ENCODE measurements around the gene ZNF385A.

The ZNF385A gene

DNA sequence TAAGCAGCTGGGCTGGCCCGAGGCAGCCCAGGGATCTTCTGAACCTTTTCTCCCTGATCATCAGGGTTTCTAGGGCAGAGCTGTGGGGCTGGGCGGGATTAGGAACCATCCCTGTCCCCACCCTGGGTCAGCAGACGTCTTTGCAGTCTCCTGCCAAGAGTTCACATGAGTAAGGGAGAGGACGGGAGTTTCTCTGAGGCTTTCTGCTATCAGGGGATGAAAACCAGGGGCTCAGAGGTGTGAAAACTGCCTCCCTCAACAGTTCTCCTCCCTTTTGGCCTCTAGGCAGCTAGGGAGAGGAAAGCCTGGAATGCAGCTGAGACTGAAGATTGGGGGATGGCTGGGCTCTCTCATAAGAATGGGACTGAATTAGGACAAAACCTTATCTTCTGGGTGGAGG is 7.9 kb downstream of the ZNF385A start:
- in situ Hi-C loops (cut with HindIII; ENCODE audit: low sequenced_read_pairs): no loop called here

DNA sequence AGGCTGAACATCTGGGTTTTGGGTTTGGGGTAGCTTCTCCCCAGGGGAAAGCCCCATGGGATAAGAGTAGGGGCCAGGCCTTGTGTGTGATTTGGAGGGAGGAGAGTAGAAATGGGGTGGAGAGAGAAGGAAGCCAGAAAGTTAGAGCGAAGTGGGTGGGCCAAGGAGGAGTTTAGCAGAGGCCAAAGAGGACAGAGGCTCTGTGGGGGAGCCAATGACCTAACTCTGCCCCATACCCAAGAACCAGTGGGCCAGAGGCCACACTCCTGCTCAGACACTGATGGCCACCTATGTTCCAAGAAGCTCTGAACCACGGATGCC is 9.3 kb downstream of the ZNF385A start:
- in situ Hi-C loops (cut with HindIII; ENCODE audit: low sequenced_read_pairs): no loop called here

DNA sequence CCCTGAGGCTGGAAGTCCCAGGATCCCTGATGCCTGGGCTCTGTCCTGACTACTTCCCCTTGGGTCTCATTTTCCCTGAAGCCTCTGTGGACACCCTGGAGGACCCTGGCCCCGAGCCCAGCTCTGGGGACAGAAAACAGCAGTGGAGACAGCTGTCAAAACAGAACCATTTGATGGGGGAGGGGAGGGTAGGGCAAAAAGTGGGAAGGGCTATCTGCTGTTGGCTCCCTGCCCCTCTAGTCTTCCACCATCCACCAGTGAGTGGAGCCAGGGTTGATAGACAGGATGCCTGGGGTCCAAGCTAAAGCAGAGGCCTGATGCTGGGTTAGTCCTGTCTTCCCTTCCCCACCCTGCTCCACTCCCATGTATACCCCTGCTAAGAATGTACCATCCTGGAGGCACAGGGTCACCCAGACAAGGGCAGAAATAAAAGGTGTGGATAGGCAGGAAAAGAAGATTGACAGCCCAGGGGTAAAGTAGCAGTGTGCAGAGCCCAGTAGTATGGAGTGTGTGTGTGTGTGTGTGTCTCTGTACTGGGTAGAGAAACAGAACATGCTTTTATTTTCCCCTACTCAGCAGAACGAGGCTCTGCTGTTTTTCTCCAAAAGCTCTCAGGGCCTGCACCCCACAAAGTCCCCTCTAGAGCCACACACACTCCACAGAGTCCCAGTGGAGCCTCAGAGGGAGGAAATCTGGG is 9.8 kb downstream of the ZNF385A start:
- in situ Hi-C loops (cut with HindIII; ENCODE audit: low sequenced_read_pairs): loop anchor here (25.0 kb wide), 1 partner anchor 162 kb away; no protein-coding TSS in a partner anchor

DNA sequence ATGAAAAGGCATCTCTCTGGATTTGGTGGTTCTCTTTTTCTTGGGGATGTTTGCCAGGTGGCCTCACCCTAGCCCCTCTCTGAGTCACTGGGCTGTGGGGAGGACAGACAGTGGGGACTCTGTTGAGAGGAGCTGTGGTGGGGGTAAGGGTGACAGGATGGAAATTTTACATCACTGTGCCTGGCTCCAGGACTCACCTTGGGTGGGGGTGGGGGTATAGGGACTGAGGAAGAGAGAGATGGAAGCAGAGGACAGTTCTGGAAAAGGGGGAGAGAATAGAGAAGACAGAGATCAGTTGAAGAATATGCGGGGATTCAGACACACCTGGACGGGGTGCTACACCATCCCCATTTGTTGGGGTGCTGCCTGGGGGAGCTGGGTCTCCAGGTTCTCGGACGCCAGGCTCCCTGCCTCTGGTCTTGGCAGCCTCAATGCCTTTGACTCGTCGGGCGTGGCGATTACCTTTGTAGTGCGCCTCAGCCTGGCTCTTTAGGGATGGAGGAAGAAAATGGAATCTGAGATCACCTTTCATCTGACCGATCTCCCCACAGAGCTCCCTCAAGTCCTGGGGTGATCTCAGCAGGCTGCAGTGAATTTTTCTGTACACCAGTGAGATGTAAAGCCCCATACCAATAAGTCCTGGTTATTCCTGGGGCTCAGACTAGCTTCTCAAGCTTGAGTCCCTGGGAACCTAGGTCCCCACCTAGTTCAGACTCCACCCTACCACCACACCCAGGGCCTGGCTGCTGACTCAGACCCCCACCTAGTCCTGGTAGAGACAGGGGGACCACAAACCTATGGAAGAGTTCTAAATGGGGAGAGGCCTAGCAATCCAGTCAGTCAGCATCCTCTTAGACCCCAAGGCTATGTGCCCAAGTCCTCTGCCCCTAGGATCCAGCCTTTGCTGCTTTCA is 10.6 kb downstream of the ZNF385A start:
- in situ Hi-C loops (cut with HindIII; ENCODE audit: low sequenced_read_pairs): loop anchor here (25.0 kb wide), 1 partner anchor 162 kb away; no protein-coding TSS in a partner anchor

DNA sequence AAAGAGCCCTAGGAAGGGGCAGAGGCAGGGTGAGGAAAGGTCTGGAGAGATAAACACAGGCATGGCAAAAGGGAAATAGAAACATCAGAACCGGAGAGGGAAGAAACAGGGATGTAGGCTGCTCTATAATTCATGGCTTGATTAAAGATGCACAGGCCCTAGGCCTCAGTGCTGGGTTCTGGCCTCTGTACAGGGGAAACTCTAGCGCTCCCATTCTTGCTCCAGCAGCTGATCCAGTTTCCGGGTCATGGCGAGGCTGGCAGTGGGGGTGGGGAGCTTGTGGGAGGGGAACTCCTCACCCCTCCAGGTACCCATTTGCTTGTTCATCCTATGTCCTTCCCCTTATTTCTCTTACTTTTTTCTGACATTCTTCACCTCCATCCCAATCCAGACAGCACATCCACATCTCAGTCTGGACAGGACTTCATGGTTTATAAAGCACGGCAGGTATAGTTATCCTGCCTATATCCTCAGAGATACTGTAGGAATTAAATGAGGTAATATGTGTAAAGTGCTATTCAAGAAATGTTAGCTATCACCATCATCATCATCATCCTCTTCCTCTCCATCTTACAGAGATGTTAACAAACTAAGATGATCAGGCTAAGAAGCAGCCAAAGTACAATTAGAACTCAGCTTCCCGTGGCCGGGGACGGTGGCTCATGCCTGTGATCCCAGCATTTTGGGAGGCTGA is 12.3 kb downstream of the ZNF385A start:
- in situ Hi-C loops (cut with HindIII; ENCODE audit: low sequenced_read_pairs): loop anchor here (25.0 kb wide), 1 partner anchor 160 kb away; no protein-coding TSS in a partner anchor

DNA sequence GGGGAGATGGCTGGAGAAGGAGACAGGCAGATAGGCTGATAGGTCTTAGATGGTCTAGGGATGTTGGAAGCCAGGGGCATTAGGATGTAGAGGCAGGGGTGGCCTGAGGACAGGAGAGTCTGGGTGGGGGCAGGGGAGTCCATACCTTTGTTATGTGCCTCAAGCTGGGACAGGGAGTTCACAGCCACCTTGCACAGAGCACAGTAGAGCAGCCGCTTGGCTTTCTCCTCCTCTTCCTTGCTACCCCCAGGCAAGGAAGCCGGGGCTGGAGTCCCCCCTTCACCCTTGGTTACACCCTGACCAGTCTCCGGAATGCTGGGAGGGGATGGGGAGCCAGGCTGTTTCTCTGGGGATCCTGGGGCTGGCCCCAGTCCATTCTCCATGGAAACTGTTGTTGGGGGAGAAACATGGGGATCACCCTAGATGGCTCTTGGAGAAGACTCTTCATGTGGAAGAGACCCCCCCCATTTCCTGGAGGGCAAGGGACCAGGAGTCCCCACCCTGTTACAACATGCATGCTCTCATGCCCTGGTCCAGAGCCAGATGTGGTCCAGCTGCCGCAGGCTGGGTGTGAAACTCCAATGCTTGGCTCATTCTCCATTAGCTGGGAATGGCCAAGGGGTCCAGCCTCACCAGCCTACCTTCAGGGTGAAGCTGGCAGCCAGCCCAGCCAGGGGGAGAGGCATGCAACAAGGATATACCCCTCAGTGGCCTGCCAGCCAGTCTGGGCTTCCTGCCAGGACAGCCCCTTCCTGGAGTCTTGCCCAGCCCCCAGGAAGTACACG is 13.0 kb downstream of the ZNF385A start:
- in situ Hi-C loops (cut with HindIII; ENCODE audit: low sequenced_read_pairs): loop anchor here (25.0 kb wide), 1 partner anchor 159 kb away; no protein-coding TSS in a partner anchor

DNA sequence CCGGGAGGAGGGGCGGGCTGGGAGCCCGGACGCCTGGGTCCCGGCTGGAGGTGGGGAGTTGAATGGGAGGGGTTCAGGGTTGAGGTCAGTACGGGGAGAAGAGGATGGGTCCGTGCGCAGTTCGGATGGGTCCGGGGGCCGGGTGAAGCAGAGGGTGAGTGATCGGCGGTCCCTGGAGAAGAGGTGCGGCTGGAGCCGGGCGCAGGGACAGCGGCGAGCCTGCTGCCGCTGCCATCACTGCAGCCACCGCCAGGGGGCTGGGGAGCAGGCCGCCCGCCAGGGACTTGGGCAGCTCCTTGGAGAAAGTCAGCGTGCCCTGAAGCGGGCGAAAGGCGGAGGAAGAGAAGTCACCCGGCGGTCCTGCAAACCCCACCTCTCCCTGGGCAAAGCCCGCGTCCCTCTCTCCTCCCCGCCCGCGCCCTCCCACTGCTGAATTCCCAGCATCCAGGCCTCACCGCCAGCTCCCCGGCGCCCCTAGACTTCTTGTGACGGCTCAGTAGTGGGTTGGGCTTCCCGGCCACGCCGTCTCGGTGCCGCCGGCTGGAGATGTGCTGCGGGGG is 14.3 kb downstream of the ZNF385A start:
- in situ Hi-C loops (cut with HindIII; ENCODE audit: low sequenced_read_pairs): loop anchor here (25.0 kb wide), 1 partner anchor 158 kb away; no protein-coding TSS in a partner anchor

DNA sequence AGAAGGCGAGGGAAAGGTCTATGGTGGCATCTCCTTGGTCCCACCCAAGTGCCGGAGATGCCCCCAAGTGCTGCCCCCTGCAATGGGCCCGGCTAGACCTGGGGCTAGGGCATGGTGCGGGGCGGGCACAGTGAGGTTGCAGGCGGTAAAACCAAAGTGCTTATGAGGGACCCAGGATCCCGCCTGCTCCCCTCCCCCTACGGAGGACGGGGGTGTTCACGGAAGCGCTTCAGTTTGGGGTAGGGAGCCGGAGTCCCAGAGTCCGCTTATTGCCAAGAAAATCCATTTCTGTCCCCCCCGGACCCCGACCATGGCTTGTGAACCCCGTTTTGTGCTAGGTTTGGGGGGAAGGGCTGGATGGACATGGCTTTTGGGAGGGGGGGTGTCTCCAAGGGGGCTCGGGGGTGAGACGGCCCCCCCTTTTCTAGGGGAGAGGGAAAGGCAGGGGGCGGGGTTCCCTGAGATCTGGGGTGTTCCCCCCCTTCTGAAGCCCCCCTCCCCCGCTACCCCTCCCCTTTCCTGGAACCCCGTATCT is 14.9 kb downstream of the ZNF385A start:
- in situ Hi-C loops (cut with HindIII; ENCODE audit: low sequenced_read_pairs): loop anchor here (25.0 kb wide), 1 partner anchor 157 kb away; no protein-coding TSS in a partner anchor

DNA sequence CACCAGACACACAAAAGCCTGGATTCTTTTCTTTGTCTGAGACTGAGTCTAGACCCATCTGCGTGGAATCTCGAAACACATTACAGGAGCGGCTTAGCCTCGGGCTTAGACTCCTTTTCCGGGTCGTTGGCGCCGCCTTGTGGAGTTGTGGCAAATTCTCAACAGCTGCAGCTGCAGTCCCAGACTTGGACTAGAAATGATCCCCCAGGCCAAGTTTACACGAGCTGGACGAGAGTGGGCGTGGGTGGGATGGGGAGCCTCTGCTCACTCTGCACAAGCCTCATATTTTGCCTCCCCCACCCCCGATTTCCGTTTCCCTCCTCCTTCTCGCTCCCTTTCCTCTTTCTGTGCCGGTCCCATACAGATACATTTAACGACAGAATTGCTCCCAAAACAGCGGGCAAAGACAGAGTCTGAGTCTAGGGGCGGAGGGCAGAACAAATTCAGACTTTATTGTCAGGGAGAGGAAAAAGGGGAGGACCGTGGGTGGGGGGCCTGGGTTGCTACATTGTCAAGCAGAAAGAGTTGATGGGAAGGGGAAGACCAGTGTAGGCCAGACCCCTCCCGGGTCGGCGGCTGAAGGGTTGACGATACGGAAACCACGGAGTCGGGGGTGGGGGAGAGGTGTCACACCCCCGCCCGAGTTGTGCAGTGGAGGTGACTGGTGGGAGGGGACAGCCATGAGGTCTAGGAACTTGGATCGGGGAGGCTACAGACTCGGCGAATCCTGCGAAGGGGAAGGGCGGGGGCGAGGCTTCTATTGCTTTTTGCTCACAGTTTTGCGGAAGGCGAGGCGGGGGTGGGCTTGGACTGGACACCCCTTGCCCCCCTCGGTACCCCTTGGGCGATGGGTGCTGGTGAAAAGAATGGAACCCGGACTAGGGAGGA is 15.6 kb downstream of the ZNF385A start:
- in situ Hi-C loops (cut with HindIII; ENCODE audit: low sequenced_read_pairs): loop anchor here (25.0 kb wide), 1 partner anchor 157 kb away; no protein-coding TSS in a partner anchor

DNA sequence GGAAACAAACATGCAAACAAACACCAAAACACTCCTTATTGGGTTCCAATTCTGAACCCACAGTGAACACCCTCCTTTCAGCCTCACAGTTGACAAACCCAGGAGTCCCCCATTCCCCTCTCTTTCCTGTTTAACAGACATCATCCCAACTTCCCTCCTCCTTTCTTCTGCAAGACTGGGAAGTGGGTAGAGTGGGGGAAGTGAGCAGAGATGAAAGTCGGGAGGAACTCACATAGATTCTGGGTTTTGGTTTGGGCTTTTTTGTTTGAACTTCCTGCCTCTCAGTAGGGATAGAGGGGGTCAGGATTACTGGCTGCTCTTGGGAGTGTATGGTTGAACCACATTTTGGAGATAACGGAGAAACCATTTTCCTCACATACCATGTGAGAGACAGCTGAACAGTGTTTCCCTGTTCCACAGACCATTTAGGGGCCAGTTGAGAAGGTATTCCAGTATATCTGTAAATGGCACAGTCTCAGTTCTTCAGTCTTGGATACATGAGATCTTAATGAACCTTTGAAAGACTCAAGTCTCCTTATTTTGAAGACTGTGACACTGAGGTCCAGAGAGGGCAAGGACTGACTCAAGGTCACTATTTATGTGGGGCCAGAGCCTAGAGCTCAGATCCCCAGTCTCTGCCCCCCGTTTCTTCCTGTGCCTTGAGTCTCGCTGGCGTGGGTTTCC is 16.4 kb downstream of the ZNF385A start:
- in situ Hi-C loops (cut with HindIII; ENCODE audit: low sequenced_read_pairs): loop anchor here (25.0 kb wide), 1 partner anchor 156 kb away; no protein-coding TSS in a partner anchor

DNA sequence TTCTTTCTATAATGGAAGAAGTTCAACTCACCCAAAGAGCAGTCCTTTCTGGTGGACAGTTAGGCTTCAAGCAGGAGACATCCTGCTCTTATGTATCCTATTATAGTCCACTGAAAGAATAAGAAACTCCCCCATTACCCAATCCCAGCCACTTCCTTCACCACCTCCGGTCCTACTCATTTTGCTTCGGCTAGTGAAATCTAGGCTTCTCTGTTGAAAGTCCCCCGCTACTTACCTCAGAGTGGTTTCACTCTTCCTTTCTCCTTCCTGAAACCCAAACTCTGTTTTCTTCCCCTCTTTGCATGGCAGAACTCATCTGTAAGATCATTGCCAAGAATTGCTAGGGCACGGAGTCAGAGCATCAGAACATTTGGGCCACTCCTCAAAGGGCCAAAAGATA is 20.1 kb downstream of the ZNF385A start, which contains the start of gene GPR84:
TSS of gene GPR84 (minus strand) at position 74 of the 400 bp plus-strand sequence. CDS start 635 bp downstream, outside the sequence.
- in situ Hi-C loops (cut with HindIII; ENCODE audit: low sequenced_read_pairs): loop anchor here (25.0 kb wide), 1 partner anchor 152 kb away; no protein-coding TSS in a partner anchor

DNA sequence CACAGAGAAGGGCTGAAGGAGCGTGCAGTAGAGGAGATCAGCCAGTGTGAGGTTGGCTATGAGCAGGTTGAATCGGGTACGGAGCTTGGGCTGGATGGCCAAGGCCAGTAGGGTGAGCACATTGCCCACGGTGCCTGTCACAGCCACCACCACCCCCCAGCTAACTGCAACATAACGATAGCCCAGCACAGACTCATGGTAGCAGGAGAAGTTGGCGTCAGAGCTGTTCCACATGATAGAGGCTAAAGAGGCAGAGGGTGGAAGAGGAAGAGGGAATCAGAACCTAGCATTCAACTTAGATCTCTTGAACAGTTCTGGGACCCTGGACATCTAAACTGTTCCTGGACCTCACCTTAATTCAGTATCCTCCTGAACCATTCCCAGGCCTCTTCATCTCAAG is 20.9 kb downstream of the ZNF385A start:
- in situ Hi-C loops (cut with HindIII; ENCODE audit: low sequenced_read_pairs): loop anchor here (25.0 kb wide), 1 partner anchor 151 kb away; no protein-coding TSS in a partner anchor

DNA sequence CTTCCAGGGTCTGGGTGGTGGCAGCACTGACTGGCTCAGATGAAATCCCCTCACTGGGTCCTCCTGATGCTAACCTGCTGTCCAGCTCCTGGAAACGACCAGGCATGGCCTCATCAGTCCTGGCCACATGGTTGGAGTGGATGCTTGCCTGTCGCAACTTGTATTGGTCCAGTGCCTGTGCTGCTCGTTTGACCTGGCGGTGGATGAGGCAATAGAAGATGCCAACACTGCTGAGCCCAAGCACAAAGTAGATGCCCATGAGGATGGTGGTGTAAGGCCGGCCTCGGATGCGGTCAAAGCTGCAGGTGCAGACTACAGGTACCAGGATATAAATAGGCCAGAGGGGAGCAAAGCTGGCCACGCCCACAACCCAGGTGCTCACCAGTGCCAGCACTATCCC is 21.5 kb downstream of the ZNF385A start:
- in situ Hi-C loops (cut with HindIII; ENCODE audit: low sequenced_read_pairs): loop anchor here (25.0 kb wide), 1 partner anchor 151 kb away; no protein-coding TSS in a partner anchor

DNA sequence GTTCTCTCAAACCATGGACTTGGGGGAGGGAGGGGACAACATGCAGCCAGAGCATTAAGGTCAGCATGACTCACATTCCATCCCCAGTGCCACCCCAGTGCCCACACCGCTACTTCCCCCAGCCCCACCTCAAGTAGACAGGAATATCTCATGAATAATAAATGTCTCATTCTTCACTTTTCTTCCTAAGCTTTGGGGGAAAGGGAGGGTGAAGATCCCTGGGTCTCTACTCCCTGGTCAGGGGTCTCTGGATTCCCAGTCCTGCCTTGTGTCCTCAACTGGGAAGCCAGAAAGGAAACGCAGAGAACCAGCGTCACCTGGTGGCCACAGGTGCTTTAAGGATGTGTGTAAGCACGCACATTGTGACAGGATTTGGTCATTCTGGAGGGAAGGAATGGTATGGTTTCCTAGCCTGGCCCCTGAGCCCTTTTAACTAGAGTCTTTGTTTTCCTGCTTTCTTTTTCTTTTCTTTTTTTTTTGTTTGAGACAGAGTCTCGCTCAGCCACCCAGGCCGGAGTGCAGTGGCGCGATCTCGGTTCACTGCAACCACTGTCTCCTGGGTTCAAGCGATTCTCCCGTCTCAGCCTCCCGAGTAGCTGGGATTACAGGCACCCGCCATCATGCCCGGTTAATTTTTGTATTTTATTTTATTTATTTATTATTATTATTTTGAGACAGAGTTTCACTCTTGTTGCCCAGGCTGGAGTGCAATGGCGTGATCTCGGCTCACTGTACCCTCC is 23.6 kb downstream of the ZNF385A start:
- in situ Hi-C loops (cut with HindIII; ENCODE audit: low sequenced_read_pairs): loop anchor here (25.0 kb wide), 1 partner anchor 149 kb away; no protein-coding TSS in a partner anchor

DNA sequence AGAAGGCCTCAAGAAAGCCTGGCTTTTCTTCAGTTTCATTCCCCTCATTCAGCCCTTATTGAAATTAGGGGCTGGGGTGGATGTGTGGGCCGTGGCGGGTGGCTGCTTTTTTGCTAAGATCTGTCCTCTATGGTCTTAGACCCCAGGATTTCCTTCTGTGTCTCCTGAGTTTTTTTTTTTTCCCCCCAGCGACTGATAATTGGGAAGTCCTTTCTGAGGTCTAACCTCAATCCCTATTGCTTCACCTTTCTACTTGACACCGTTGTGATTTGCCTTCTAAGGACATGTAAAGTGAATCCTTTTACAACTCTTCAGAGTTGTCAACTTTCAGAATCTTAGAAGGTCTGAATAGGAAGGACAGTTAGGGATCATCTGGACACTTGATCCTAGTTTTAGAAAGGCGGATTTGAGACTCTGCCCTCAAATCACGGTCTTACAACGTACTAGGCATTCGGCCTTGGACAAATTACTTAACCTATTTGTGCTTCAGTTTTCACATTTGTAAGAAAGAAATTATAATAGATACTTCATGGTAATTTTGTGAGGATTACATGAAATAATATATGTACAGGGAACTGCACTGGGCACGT is 24.7 kb downstream of the ZNF385A start:
- in situ Hi-C loops (cut with HindIII; ENCODE audit: low sequenced_read_pairs): loop anchor here (25.0 kb wide), 1 partner anchor 148 kb away; no protein-coding TSS in a partner anchor

DNA sequence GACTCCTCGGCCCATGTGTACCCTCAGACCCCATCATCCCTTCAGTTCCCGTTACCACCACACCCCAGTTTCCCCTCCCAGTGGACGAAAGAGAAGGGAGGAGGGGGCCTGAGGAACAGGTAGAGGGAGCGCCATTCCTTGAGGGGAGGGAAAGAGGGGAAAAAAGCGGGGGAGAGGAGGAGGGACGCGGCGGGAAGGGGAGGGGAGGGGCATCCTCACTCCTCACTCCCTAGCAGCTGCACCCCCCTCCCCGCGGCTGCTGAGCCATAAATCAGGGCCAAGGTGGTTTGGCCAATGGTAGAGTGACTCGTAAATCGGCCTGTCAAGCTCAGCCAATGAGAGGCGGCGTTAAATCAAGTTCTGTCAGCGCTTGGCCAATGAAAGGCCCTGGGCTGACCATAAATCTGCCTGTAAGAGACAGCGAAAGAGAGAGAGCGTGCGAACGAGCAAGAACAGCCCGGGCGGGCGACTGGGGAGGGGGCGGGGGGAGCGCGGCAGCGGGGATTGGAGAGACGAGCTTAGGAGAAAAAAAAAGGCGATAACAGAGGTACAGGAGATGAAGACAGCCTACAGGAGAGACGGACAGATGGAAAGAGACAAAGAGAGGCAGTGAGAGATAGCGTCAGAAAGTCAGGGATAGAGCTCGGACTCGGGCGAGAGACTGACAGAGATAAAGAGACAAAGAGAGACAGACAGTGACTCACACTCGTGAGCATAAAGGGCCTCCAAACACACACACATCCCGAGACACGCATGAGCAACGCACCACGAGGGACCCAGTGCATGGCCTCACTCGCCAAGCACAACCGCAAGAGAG is 25.4 kb downstream of the ZNF385A start:
- in situ Hi-C loops (cut with HindIII; ENCODE audit: low sequenced_read_pairs): loop anchor here (25.0 kb wide), 1 partner anchor 147 kb away; no protein-coding TSS in a partner anchor

Data from DLD1 (cell line).